NB4 (cell line): ENCODE data around the gene DPF3.

Source experiments
- MYC ChIP-seq: IDR thresholded peaks from 2 replicates; pipeline ENCODE4 v1.6.1; 2011; ENCODE audit warnings: low read depth, low read length
- POLR2A ChIP-seq: IDR thresholded peaks from 2 replicates; pipeline ENCODE4 v1.6.1; 2011; ENCODE audit warnings: mild to moderate bottlenecking; ENCODE audit not compliant: insufficient read length; ENCODE audit errors: extremely low read depth
- TF ChIP-seq, protein P1 (sequence below): IDR thresholded peaks from one replicate; pipeline ENCODE4 v1.5.1; 2012; ENCODE audit warnings: low read depth, low read length

DNA sequence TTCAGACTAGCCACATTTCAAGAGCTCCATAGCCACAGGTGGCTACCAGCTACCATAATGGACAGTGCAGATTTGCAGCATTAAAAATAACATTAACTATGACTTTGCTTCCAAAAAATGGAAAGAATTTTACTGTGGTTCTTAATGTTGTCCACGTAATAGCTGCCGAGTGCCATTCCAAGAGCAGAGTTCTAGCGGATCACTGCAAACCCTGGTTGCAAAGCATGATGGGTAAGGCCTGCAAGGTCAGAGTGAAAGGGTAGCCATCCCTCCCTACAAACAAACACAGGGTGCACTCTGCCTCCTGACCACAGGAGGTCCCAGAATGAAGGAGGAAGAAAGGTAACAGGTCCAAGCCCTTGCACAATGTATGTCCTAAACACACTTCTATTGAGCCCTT is 157.6 kb downstream of the DPF3 start:
- TF ChIP-seq POLR2A (no peak), MYC (no peak)
- TF ChIP-seq, protein P1, sequence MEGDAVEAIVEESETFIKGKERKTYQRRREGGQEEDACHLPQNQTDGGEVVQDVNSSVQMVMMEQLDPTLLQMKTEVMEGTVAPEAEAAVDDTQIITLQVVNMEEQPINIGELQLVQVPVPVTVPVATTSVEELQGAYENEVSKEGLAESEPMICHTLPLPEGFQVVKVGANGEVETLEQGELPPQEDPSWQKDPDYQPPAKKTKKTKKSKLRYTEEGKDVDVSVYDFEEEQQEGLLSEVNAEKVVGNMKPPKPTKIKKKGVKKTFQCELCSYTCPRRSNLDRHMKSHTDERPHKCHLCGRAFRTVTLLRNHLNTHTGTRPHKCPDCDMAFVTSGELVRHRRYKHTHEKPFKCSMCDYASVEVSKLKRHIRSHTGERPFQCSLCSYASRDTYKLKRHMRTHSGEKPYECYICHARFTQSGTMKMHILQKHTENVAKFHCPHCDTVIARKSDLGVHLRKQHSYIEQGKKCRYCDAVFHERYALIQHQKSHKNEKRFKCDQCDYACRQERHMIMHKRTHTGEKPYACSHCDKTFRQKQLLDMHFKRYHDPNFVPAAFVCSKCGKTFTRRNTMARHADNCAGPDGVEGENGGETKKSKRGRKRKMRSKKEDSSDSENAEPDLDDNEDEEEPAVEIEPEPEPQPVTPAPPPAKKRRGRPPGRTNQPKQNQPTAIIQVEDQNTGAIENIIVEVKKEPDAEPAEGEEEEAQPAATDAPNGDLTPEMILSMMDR = no peak
